Testis (tissue), 2 donors: ENCODE results near the gene ZNF311.

ENCODE experiments used
- CTCF ChIP-seq, 3 experiments: fragments of 450-650 bp in 2 of 3; fragments of 200-600 bp in 1 of 3; sonication (generic) in 1 of 3; IDR thresholded peaks; one replicate each; pipeline ENCODE4 v1.5.1; 2016 to 2019; ENCODE audit warnings: antibody characterized with exemption in 3 of 3, mild to moderate bottlenecking in 2 of 3, moderate library complexity in 1 of 3
- POLR2A ChIP-seq: fragments of 450-650 bp; IDR thresholded peaks from one replicate; pipeline ENCODE4 v1.6.1; 2017; ENCODE audit warnings: antibody characterized with exemption, mild to moderate bottlenecking, moderate library complexity

- TF ChIP-seq POLR2A (no peak), CTCF (IDR thresholded peaks at IDR 0.05) (no peak)
Measured at GRCh38 chr6:29008089-29008488, 3.0 kb upstream of the ZNF311 start.
